ENCODE data around the gene GUCY2C. TPM values are rescaled to one million over a fixed set of nuclear protein-coding genes. Genes with fewer than 3 reads are reported as not detected.
"Not testable (repeated sequence)": the region's sequence is repeated elsewhere in the genome, so short reads cannot be mapped to it uniquely, and the experiment has no call there.

The GUCY2C gene
- total RNA-seq: under 1 TPM in 2 of 4 donors, not detected in 2; 0.11 to 0.47 TPM

- no peak for DNase-seq (ENCODE audit: low spot score in 2 of 2)
- H3K36me3 ChIP-seq: no peaks in the 10 kb centered on the region
- TF ChIP-seq EP300 (IDR thresholded peaks at IDR 0.05): no peak
- no peak for TF ChIP-seq POLR2A (IDR thresholded peaks at IDR 0.05)
- no peak for TF ChIP-seq CTCF (IDR thresholded peaks at IDR 0.05)
- no peak for TF ChIP-seq POLR2AphosphoS5 (IDR thresholded peaks at IDR 0.05)
- H3K27ac ChIP-seq: no peak within 1 kb of the TSS
- H3K27me3 ChIP-seq: no peaks in the 10 kb centered on the region
- no peak within 1 kb of the TSS for H3K4me3 ChIP-seq
- H3K4me1 ChIP-seq: no peaks in the 10 kb centered on the region
- no peaks in the 10 kb centered on the region for H3K9me3 ChIP-seq
- WGBS: 81% methylated on average over 8 of the region's 8 CpGs
These were observed at the start of gene GUCY2C for GRCh38 chr12:14696265-14696741. GUCY2C (minus strand) TSS chr12:14696599; CDS start chr12:14696448, 151 bp downstream.

GRCh38 chr12:14743061-14743460, 46.7 kb upstream of the GUCY2C start:
- TF ChIP-seq POLR2A (IDR thresholded peaks at IDR 0.05): no peak
- no peak for TF ChIP-seq POLR2AphosphoS5 (IDR thresholded peaks at IDR 0.05)
- no peak for TF ChIP-seq EP300 (IDR thresholded peaks at IDR 0.05)
- TF ChIP-seq CTCF (IDR thresholded peaks at IDR 0.05): no peak
- Histone ChIP-seq H3K9me3 (no peaks in the 10 kb centered on the region), H3K27ac (no peak overlapping the region), H3K4me3 (no peak overlapping the region), H3K4me1 (no peaks in the 10 kb centered on the region), H3K27me3 (no peaks in the 10 kb centered on the region), H3K36me3 (no peaks in the 10 kb centered on the region)
- WGBS: 94% methylated on average over 1 of the region's 1 CpG
- DNase-seq (ENCODE audit: low spot score in 2 of 2): no peak

GRCh38 chr12:14741942-14742341, 45.5 kb upstream of the GUCY2C start:
- Histone ChIP-seq H3K4me3 (no peak overlapping the region), H3K27me3 (no peaks in the 10 kb centered on the region), H3K9me3 (no peaks in the 10 kb centered on the region), H3K27ac (no peak overlapping the region), H3K4me1 (no peaks in the 10 kb centered on the region), H3K36me3 (no peaks in the 10 kb centered on the region)
- TF ChIP-seq POLR2AphosphoS5 (IDR thresholded peaks at IDR 0.05) (no peak), EP300 (IDR thresholded peaks at IDR 0.05) (no peak), CTCF (IDR thresholded peaks at IDR 0.05) (no peak), POLR2A (IDR thresholded peaks at IDR 0.05) (no peak)
- 98% methylated on average over 2 of the region's 2 CpGs for WGBS
- no peak for DNase-seq (ENCODE audit: low spot score in 2 of 2)

GRCh38 chr12:14741153-14741552, 44.8 kb upstream of the GUCY2C start:
- no peaks in the 10 kb centered on the region for H3K27me3 ChIP-seq
- no peaks in the 10 kb centered on the region for H3K4me1 ChIP-seq
- no peak overlapping the region for H3K4me3 ChIP-seq
- no peaks in the 10 kb centered on the region for H3K9me3 ChIP-seq
- H3K27ac ChIP-seq: no peak overlapping the region
- 90% methylated on average over 4 of the region's 4 CpGs for WGBS
- no peaks in the 10 kb centered on the region for H3K36me3 ChIP-seq
- no peak for DNase-seq (ENCODE audit: low spot score in 2 of 2)
- TF ChIP-seq POLR2A (IDR thresholded peaks at IDR 0.05): no peak
- TF ChIP-seq EP300 (IDR thresholded peaks at IDR 0.05): no peak
- no peak for TF ChIP-seq CTCF (IDR thresholded peaks at IDR 0.05)

- not testable (repeated sequence) for DNase-seq (ENCODE audit: low spot score in 2 of 2); H3K9me3 ChIP-seq; H3K4me1 ChIP-seq; H3K27me3 ChIP-seq; H3K4me3 ChIP-seq; H3K27ac ChIP-seq; H3K36me3 ChIP-seq
- 91% methylated on average over 16 of the region's 16 CpGs for WGBS
These were observed 40.0 kb upstream of the GUCY2C start for GRCh38 chr12:14736441-14736840.

GRCh38 chr12:14731821-14732220, 35.4 kb upstream of the GUCY2C start:
- TF ChIP-seq EP300 (IDR thresholded peaks at IDR 0.05) (no peak), POLR2AphosphoS5 (IDR thresholded peaks at IDR 0.05) (no peak), POLR2A (IDR thresholded peaks at IDR 0.05) (no peak), CTCF (IDR thresholded peaks at IDR 0.05) (no peak)
- no peak for DNase-seq (ENCODE audit: low spot score in 2 of 2)
- H3K27me3 ChIP-seq: no peaks in the 10 kb centered on the region
- no peak overlapping the region for H3K27ac ChIP-seq
- no peak overlapping the region for H3K4me3 ChIP-seq
- H3K36me3 ChIP-seq: no peaks in the 10 kb centered on the region
- H3K9me3 ChIP-seq: peaks cover 17% of the 10 kb centered on the region
- no peaks in the 10 kb centered on the region for H3K4me1 ChIP-seq
- WGBS: 90% methylated on average over 6 of the region's 6 CpGs

All from suprapubic skin (tissue), 4 donors.